Testis (tissue), 2 donors: Measurements from ENCODE around the gene DHODH.
A peak's percentile ranks its signal among the peaks of the same experiment; 100 is the strongest.

ENCODE experiments used
- POLR2A ChIP-seq: fragments of 450-650 bp; IDR thresholded peaks from one replicate; pipeline ENCODE4 v1.6.1; 2017; ENCODE audit warnings: antibody characterized with exemption, mild to moderate bottlenecking, moderate library complexity
- TF ChIP-seq, protein P1 (sequence below), 3 experiments: fragments of 450-650 bp in 2 of 3; fragments of 200-600 bp in 1 of 3; sonication (generic) in 1 of 3; IDR thresholded peaks; one replicate each; pipeline ENCODE4 v1.5.1; 2016 to 2019; ENCODE audit warnings: antibody characterized with exemption in 3 of 3, mild to moderate bottlenecking in 2 of 3, moderate library complexity in 1 of 3

DNA sequence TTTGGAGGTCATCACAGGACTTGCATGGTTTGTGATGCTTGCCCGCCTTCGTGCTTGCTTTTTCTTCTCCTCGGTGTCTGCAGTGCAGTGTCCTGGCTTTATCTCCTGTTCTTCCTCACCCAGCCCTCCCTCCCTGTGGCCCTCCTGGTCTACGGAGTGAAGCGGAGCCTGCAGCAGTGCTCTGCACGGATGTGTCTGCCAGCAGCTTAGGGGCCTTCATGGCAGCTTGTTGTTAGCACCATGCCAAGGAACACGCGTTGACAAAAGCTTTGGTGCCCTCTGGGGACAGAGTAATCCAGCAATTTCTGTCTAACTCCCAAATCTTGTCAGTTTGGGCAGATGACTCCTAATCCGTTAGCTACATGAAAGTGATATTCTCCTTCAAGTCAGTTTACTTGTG, 9.9 kb downstream of the DHODH start:
- TF ChIP-seq POLR2A, result no peak
- TF ChIP-seq, protein P1, sequence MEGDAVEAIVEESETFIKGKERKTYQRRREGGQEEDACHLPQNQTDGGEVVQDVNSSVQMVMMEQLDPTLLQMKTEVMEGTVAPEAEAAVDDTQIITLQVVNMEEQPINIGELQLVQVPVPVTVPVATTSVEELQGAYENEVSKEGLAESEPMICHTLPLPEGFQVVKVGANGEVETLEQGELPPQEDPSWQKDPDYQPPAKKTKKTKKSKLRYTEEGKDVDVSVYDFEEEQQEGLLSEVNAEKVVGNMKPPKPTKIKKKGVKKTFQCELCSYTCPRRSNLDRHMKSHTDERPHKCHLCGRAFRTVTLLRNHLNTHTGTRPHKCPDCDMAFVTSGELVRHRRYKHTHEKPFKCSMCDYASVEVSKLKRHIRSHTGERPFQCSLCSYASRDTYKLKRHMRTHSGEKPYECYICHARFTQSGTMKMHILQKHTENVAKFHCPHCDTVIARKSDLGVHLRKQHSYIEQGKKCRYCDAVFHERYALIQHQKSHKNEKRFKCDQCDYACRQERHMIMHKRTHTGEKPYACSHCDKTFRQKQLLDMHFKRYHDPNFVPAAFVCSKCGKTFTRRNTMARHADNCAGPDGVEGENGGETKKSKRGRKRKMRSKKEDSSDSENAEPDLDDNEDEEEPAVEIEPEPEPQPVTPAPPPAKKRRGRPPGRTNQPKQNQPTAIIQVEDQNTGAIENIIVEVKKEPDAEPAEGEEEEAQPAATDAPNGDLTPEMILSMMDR (IDR thresholded peaks at IDR 0.05), result peak in 1 of 3 experiments; percentile 0
